ENCODE data around the gene MRPS12.

Gene MRPS12

DNA sequence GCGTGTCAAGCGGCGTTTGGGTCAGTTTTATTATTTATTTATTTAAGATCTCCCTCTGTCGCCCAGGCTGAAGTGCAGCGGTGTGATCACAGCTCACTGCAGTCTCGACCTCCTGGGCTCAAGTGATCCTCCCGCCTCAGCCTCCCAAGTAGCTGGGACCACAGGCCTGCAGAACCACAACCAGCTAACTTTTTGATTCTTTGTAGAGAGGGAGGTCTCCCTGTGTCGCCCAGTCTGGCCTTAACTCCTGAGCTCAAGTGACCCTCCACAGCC lies 713 bp downstream of the MRPS12 start:
- no peak for DNase-seq (ENCODE audit: low spot score)
- Histone ChIP-seq H4K8ac (ENCODE audit: low read depth, low read length) (no peak overlapping the region), H3K9ac (ENCODE audit: low read depth, low read length, poor library complexity) (no peak overlapping the region), H3K4me1 (ENCODE audit: control insufficient read depth in 2 of 2, insufficient read depth in 1 of 2, low read depth in 1 of 2, low read length in 2 of 2) (peaks cover 2 to 6% of the 10 kb centered on the region in 2 donors), H2AK5ac (ENCODE audit: low read depth, low read length) (no peak overlapping the region), H2BK120ac (ENCODE audit: low read depth, low read length) (no peak overlapping the region), H2BK5ac (ENCODE audit: low read length) (no peak overlapping the region), H3K4ac (ENCODE audit: low read length) (no peak overlapping the region), H3K36me3 (replicated peaks in 1 of 2; ENCODE audit: control insufficient read depth in 2 of 2, insufficient read depth in 2 of 2, low read length in 2 of 2) (peaks cover 10 to 41% of the 10 kb centered on the region in 2 donors), H4K91ac (ENCODE audit: low read depth, low read length, poor library complexity) (no peak overlapping the region), H3K18ac (ENCODE audit: low read length) (no peak overlapping the region), H3K4me3 (ENCODE audit: low read length in 2 of 2) (peak overlapping the region; percentile 81 to 88), H3K23ac (ENCODE audit: low read depth, low read length, poor library complexity) (no peak overlapping the region), H3K9me3 (replicated peaks in 1 of 2; ENCODE audit: control insufficient read depth in 2 of 2, insufficient read depth in 1 of 2, low read depth in 1 of 2, low read length in 2 of 2) (peaks cover 8 to 9% of the 10 kb centered on the region in 2 donors), H3K27me3 (ENCODE audit: control insufficient read depth in 3 of 3, insufficient read depth in 3 of 3, low read depth in 1 of 3, low read length in 3 of 3) (no peaks in the 10 kb centered on the region), H2BK15ac (ENCODE audit: low read length) (no peak overlapping the region), H3K4me2 (ENCODE audit: insufficient read depth, low read length, poor library complexity, severe bottlenecking) (peak overlapping the region; percentile 74), H2BK12ac (ENCODE audit: low read length) (no peak overlapping the region), H3K14ac (ENCODE audit: low read length) (no peak overlapping the region), H2AFZ (ENCODE audit: low read length) (no peak overlapping the region), H3K79me1 (ENCODE audit: low read depth, low read length) (peaks cover 7% of the 10 kb centered on the region), H3K27ac (replicated peaks; ENCODE audit: low read length) (no peak overlapping the region)
- no CpG with 5 or more reads among the region's 8 CpGs for WGBS, 2 donors (ENCODE audit: extremely low coverage in 2 of 2, insufficient read length in 2 of 2, insufficient replicate concordance in 1 of 2)

GRCh38 chr19:38932425-38933179 lies 1.9 kb downstream of the MRPS12 start:
- Histone ChIP-seq H2AK5ac (ENCODE audit: low read depth, low read length) (peak overlapping the region; percentile 58), H4K91ac (ENCODE audit: low read depth, low read length, poor library complexity) (no peak overlapping the region), H3K27me3 (ENCODE audit: control insufficient read depth in 3 of 3, insufficient read depth in 3 of 3, low read depth in 1 of 3, low read length in 3 of 3) (no peaks in the 10 kb centered on the region), H3K23ac (ENCODE audit: low read depth, low read length, poor library complexity) (peak overlapping the region; percentile 20), H2BK12ac (ENCODE audit: low read length) (no peak overlapping the region), H3K27ac (replicated peaks; ENCODE audit: low read length) (no peak overlapping the region), H2BK120ac (ENCODE audit: low read depth, low read length) (no peak overlapping the region), H3K4me2 (ENCODE audit: insufficient read depth, low read length, poor library complexity, severe bottlenecking) (no peak overlapping the region), H3K9ac (ENCODE audit: low read depth, low read length, poor library complexity) (peak overlapping the region; percentile 3), H3K36me3 (replicated peaks in 1 of 2; ENCODE audit: control insufficient read depth in 2 of 2, insufficient read depth in 2 of 2, low read length in 2 of 2) (peaks cover 10 to 39% of the 10 kb centered on the region in 2 donors), H2BK5ac (ENCODE audit: low read length) (no peak overlapping the region), H3K18ac (ENCODE audit: low read length) (peak overlapping the region; percentile 35), H3K4me3 (ENCODE audit: low read length in 2 of 2) (peak overlapping the region in 1 of 2 donors; percentile 23), H3K79me1 (ENCODE audit: low read depth, low read length) (peaks cover 7% of the 10 kb centered on the region), H2BK15ac (ENCODE audit: low read length) (no peak overlapping the region), H3K4me1 (ENCODE audit: control insufficient read depth in 2 of 2, insufficient read depth in 1 of 2, low read depth in 1 of 2, low read length in 2 of 2) (peaks cover 2 to 6% of the 10 kb centered on the region in 2 donors), H3K14ac (ENCODE audit: low read length) (no peak overlapping the region), H3K4ac (ENCODE audit: low read length) (no peak overlapping the region), H2AFZ (ENCODE audit: low read length) (no peak overlapping the region), H4K8ac (ENCODE audit: low read depth, low read length) (no peak overlapping the region), H3K9me3 (replicated peaks in 1 of 2; ENCODE audit: control insufficient read depth in 2 of 2, insufficient read depth in 1 of 2, low read depth in 1 of 2, low read length in 2 of 2) (peaks cover 8 to 9% of the 10 kb centered on the region in 2 donors)
- WGBS, 2 donors (ENCODE audit: extremely low coverage in 2 of 2, insufficient read length in 2 of 2, insufficient replicate concordance in 1 of 2): no CpG with 5 or more reads among the region's 29 CpGs
- DNase-seq (ENCODE audit: low spot score): no peak

- peaks cover 7% of the 10 kb centered on the region for H3K79me1 ChIP-seq (ENCODE audit: low read depth, low read length)
- H3K14ac ChIP-seq (ENCODE audit: low read length): no peak overlapping the region
- H3K23ac ChIP-seq (ENCODE audit: low read depth, low read length, poor library complexity): no peak overlapping the region
- H3K4me1 ChIP-seq (ENCODE audit: control insufficient read depth in 2 of 2, insufficient read depth in 1 of 2, low read depth in 1 of 2, low read length in 2 of 2): peaks cover 2 to 6% of the 10 kb centered on the region in 2 donors
- H3K36me3 ChIP-seq (replicated peaks in 1 of 2; ENCODE audit: control insufficient read depth in 2 of 2, insufficient read depth in 2 of 2, low read length in 2 of 2): peaks cover 10 to 33% of the 10 kb centered on the region in 2 donors
- DNase-seq (ENCODE audit: low spot score): no peak
- no peak overlapping the region for H3K18ac ChIP-seq (ENCODE audit: low read length)
- H3K4me2 ChIP-seq (ENCODE audit: insufficient read depth, low read length, poor library complexity, severe bottlenecking): no peak overlapping the region
- no peak overlapping the region for H4K91ac ChIP-seq (ENCODE audit: low read depth, low read length, poor library complexity)
- H2BK12ac ChIP-seq (ENCODE audit: low read length): no peak overlapping the region
- WGBS, 2 donors (ENCODE audit: extremely low coverage in 2 of 2, insufficient read length in 2 of 2, insufficient replicate concordance in 1 of 2): no CpG with 5 or more reads among the region's 4 CpGs
- no peak overlapping the region for H3K27ac ChIP-seq (replicated peaks; ENCODE audit: low read length)
- H4K8ac ChIP-seq (ENCODE audit: low read depth, low read length): no peak overlapping the region
- no peak overlapping the region for H2BK120ac ChIP-seq (ENCODE audit: low read depth, low read length)
- no peak overlapping the region for H2BK5ac ChIP-seq (ENCODE audit: low read length)
- no peak overlapping the region for H2BK15ac ChIP-seq (ENCODE audit: low read length)
- no peak overlapping the region for H3K4ac ChIP-seq (ENCODE audit: low read length)
- no peaks in the 10 kb centered on the region for H3K27me3 ChIP-seq (ENCODE audit: control insufficient read depth in 3 of 3, insufficient read depth in 3 of 3, low read depth in 1 of 3, low read length in 3 of 3)
- H3K9ac ChIP-seq (ENCODE audit: low read depth, low read length, poor library complexity): no peak overlapping the region
- H2AFZ ChIP-seq (ENCODE audit: low read length): no peak overlapping the region
- no peak overlapping the region for H2AK5ac ChIP-seq (ENCODE audit: low read depth, low read length)
- H3K9me3 ChIP-seq (replicated peaks in 1 of 2; ENCODE audit: control insufficient read depth in 2 of 2, insufficient read depth in 1 of 2, low read depth in 1 of 2, low read length in 2 of 2): peaks cover 8 to 9% of the 10 kb centered on the region in 2 donors
- no peak overlapping the region for H3K4me3 ChIP-seq (ENCODE audit: low read length in 2 of 2)
Observed at GRCh38 chr19:38933544-38933943, 2.8 kb downstream of the MRPS12 start.

DNA sequence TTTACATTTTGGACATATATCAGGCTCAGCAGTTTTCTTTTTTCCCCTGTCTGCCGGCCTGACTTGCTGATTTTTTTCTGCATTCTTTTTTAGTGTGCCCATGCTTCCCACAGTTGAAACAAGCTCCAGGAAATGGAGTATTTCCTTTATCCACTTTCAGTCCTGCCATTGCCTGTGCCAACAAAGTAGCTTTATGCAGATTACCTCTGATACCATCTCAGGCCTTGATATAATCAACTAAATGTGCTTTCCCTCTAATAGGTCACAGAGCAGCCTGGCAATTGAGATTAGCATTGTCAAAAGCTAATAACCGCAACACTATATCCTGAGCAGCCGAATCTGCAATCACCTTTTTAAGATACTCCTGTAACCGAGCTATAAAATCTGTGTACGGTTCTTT lies 9.2 kb downstream of the MRPS12 start:
- Histone ChIP-seq H4K8ac (ENCODE audit: low read depth, low read length) (no peak overlapping the region), H3K4me2 (ENCODE audit: insufficient read depth, low read length, poor library complexity, severe bottlenecking) (no peak overlapping the region), H3K9ac (ENCODE audit: low read depth, low read length, poor library complexity) (no peak overlapping the region), H3K4ac (ENCODE audit: low read length) (no peak overlapping the region), H3K27me3 (ENCODE audit: control insufficient read depth in 3 of 3, insufficient read depth in 3 of 3, low read depth in 1 of 3, low read length in 3 of 3) (no peaks in the 10 kb centered on the region), H2BK15ac (ENCODE audit: low read length) (no peak overlapping the region), H3K23ac (ENCODE audit: low read depth, low read length, poor library complexity) (no peak overlapping the region), H3K36me3 (replicated peaks in 1 of 2; ENCODE audit: control insufficient read depth in 2 of 2, insufficient read depth in 2 of 2, low read length in 2 of 2) (peaks cover 0 to 2% of the 10 kb centered on the region in 2 donors), H3K4me3 (ENCODE audit: low read length in 2 of 2) (no peak overlapping the region), H2BK120ac (ENCODE audit: low read depth, low read length) (no peak overlapping the region), H2AK5ac (ENCODE audit: low read depth, low read length) (no peak overlapping the region), H3K27ac (replicated peaks; ENCODE audit: low read length) (no peak overlapping the region), H4K91ac (ENCODE audit: low read depth, low read length, poor library complexity) (no peak overlapping the region), H3K14ac (ENCODE audit: low read length) (no peak overlapping the region), H2BK12ac (ENCODE audit: low read length) (no peak overlapping the region), H2BK5ac (ENCODE audit: low read length) (no peak overlapping the region), H3K9me3 (replicated peaks in 1 of 2; ENCODE audit: control insufficient read depth in 2 of 2, insufficient read depth in 1 of 2, low read depth in 1 of 2, low read length in 2 of 2) (peaks cover under 1 to 4% of the 10 kb centered on the region in 2 donors), H3K4me1 (ENCODE audit: control insufficient read depth in 2 of 2, insufficient read depth in 1 of 2, low read depth in 1 of 2, low read length in 2 of 2) (no peaks in the 10 kb centered on the region), H3K18ac (ENCODE audit: low read length) (no peak overlapping the region), H3K79me1 (ENCODE audit: low read depth, low read length) (peaks cover 2% of the 10 kb centered on the region), H2AFZ (ENCODE audit: low read length) (no peak overlapping the region)
- no CpG with 5 or more reads among the region's 5 CpGs for WGBS, 2 donors (ENCODE audit: extremely low coverage in 2 of 2, insufficient read length in 2 of 2, insufficient replicate concordance in 1 of 2)
- DNase-seq (ENCODE audit: low spot score): no peak
